Measurements from ENCODE around the gene MRAP.
A peak's percentile ranks its signal among the peaks of the same experiment; 100 is the strongest.
"Not testable (repeated sequence)": the region's sequence is repeated elsewhere in the genome, so short reads cannot be mapped to it uniquely, and the experiment has no call there.

MRAP gene

GRCh38 chr21:32298658-32299081 is at the start of gene MRAP:
Gene MRAP, plus strand, starts transcription at chr21:32298855. Its CDS starts 117 bp downstream, at chr21:32298972.
- no peak for DNase-seq

DNA sequence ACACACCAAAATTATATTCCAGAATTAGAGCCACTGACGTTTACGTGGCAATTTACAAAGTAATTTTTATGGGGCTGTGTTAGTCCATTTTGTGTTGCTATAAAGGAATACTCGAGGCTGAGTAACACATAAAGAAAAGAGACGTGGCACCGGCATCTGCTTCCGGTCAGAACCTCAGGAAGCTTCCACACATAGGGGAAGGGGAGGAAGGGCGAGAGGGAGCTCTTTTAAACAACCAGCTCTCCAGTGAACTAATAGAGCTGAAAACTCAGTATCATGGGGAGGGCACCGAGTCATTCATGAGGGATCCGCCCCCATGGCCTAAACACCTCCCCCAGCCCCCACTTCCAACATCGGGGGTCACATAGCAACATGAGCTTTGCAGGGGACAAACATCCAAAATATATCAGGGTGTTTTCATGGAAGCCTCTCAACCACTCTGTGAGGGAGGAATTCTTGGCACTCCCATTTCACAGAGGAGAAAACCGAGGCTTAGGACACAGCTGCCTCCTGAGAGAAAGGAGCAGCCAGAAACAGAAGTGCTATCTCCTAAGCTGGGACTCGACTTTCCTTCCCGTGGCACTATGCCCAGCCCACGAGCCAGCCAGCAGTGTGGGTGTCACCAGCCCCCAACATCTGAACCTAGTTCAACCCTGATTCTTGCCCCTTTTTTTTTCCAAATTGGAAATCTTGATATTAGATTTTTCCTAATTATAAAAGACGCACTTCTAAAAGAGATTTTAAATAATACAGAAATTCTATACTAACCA is 49.0 kb upstream of the MRAP start:
- DNase-seq = no peak

DNA sequence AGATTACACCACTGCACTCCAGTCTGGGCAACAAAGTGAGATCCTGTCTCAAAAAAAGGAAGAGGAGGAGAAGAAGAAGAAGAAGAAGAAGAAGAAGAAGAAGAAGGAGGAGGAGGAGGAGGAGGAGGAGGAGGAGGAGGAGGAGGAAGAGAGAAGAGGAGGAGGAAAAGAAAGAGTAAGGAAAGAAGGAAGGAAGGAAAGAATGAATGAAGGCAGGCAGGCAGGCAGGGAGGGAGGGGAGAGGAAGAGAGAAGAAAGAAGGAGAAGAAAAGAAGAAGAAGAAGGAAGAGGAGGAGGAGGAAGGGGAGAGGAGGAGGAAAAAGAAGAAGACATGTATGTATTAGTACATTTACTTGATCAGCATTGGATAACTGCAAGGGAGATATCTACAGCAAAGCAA is 46.5 kb upstream of the MRAP start:
- DNase-seq = no peak

- DNase-seq = no peak
Observed at GRCh38 chr21:32253215-32253641, 45.4 kb upstream of the MRAP start.

DNA sequence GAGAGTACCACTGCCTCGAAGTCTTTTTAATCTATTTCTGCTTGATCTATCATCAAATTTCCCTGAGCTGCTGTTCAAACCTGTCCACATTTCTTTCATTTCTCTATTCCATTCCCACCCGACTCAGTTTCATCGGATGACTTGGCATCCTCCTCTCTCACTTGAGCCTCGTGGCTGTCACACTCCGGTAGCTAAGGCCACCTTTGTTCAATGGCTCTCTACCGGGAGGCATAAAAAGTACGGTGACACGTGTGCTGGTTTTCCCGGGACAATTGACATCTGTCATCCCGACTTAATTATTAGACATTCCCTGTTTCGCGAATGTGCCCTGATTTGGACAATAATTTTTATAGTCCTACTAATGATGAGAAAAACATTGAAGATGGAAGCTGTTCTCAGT is 42.4 kb upstream of the MRAP start:
- no peak for DNase-seq

DNA sequence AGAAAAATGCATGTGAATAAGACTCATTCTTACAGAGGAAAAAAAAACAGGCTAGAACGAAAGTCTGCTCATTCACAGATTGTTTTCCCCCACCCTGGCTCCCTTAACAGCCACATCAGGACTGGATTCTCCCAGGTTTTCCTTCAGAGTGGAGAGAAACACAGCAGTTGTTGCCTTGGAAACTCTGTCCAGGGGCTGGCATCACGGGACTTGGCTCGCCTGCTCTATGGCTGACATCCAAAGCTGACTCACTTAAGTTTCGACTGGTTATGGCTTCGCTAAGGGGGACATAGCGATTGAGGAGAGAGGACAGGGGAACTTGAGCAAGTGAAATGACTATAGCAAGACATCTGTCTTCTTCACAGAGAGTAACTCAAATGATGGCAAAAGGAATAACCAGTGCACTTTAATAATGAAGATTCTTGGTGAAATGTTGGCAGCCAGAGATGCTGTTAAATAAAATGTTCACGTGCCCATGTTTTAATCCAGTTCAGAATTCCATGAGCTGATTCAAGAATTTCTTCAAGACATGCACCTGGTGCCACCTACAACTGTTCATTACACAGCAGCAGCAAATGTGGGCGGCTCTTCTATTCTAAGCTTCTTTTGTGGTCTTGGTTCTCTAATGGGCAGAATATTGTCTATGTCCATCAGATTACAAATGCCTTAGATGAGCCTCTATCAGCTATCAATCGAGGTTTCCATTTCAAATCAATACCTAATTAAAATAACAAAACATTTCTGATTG is 41.6 kb upstream of the MRAP start:
- DNase-seq = no peak

- peak; percentile 5 for DNase-seq
Observed at GRCh38 chr21:32257962-32258785, 40.5 kb upstream of the MRAP start.

GRCh38 chr21:32258786-32259048 is 39.9 kb upstream of the MRAP start:
- not testable (repeated sequence) for DNase-seq

DNA sequence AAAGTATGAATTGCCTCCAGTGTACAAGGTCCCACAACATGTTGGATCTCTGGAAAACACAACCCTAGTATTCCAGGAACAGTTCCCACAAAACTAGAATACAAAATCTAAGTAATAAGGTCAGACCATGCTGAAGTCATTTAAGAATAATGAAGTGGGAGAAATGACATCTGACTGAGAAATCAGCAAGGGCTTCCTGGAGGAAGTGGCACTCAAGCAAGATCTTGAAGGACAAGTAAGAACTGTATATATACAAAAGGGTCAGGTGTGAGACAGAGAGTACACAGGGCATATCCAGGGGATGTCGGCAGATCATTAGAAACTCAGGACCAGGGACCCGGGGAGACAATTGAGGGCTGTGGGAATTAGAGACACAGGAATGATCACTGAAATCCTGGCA is 38.5 kb upstream of the MRAP start:
- no peak for DNase-seq

- no peak for DNase-seq
Observed at GRCh38 chr21:32261929-32262328, 36.7 kb upstream of the MRAP start.

DNA sequence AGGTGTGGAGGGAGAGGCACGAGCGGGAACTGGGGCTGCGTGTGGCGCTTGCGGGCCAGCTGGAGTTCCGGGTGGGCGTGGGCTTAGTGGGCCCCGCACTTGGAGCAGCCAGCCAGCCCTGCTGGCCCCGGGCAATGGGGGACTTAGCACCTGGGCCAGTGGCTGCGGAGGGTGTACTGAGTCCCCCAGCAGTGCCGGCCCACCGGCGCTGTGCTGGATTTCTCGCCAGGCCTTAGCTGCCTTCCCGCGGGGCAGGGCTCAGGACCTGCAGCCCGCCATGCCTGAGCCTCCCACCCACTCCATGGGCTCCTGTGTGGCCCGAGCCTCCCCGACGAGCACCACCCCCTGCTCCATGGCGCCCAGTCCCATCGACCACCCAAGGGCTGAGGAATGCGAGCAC is 33.3 kb upstream of the MRAP start:
- DNase-seq = not testable (repeated sequence)

- DNase-seq = no peak
Observed at GRCh38 chr21:32270748-32271147, 27.9 kb upstream of the MRAP start.

- no peak for DNase-seq
Observed at GRCh38 chr21:32276671-32277070, 22.0 kb upstream of the MRAP start.

- DNase-seq = no peak
Observed at GRCh38 chr21:32278103-32278502, 20.6 kb upstream of the MRAP start.

- DNase-seq = peak; percentile 92
Observed at GRCh38 chr21:32278518-32279376, 19.9 kb upstream of the MRAP start, which contains the start of gene MIS18A. Gene MIS18A, minus strand, starts transcription at chr21:32279049. Its CDS starts 35 bp downstream, at chr21:32279014.

GRCh38 chr21:32279377-32279680 is 19.3 kb upstream of the MRAP start:
- DNase-seq = no peak

DNA sequence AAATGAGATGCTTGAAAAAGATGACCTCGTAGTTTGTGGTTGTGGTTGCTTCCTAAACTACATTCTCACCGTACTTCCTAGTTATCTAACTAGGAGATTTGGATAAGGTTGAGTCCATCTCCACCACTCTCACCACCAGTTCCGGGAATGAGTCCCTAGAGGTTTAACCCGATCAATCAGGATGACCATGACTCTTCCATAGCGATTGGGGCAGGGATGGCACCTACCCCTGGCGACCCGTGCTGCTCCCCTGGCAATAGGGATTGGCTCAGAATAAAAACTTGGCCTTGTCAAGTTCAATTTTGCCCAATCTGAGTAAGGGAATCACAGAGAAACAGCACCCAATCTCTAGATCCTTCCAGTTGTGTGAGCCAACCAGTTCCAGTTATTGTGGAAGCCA is 17.1 kb upstream of the MRAP start:
- no peak for DNase-seq

- DNase-seq = no peak
Observed at GRCh38 chr21:32282992-32283391, 15.7 kb upstream of the MRAP start.

DNA sequence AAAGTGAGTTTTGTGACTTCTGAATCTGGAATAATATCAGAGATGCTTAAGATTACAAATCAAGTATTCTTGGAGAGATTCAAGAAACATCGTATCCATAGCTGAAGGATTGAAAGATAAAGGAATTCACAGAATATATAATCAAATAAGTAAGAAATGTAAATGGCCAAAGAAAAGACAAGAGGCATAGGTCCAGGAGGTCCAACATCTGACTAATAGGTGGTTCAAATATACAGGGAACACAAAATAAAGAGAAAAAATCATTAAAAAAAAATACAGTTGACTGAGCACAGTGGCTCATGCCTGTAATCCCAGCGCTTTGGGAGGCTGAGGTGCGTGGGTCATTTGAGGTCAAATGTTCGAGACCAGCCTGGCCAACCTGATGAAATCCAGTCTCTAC is 13.2 kb upstream of the MRAP start:
- DNase-seq = no peak

- no peak for DNase-seq
Observed at GRCh38 chr21:32297449-32297848, 1.2 kb upstream of the MRAP start.

- no peak for DNase-seq
Observed at GRCh38 chr21:32298148-32298559, 501 bp upstream of the MRAP start.

GRCh38 chr21:32299695-32300094 is 1.0 kb downstream of the MRAP start:
- no peak for DNase-seq

Data from NK-92 treated with Interleukin-12 subunit alpha and Interleukin-12 subunit beta, amount 100 ng/mL, for 24 hours (cell line).